GM12892 (cell line): ENCODE results near the gene STOX2.

ENCODE experiments used
- POLR2A ChIP-seq: IDR thresholded peaks from 2 replicates; pipeline ENCODE4 v1.6.1; 2011; ENCODE audit warnings: low read depth, low read length, control low read depth
- POLR2AphosphoS5 ChIP-seq: IDR thresholded peaks from 2 replicates; pipeline ENCODE4 v1.6.1; 2011; ENCODE audit warnings: low read depth, low read length, control low read depth

DNA sequence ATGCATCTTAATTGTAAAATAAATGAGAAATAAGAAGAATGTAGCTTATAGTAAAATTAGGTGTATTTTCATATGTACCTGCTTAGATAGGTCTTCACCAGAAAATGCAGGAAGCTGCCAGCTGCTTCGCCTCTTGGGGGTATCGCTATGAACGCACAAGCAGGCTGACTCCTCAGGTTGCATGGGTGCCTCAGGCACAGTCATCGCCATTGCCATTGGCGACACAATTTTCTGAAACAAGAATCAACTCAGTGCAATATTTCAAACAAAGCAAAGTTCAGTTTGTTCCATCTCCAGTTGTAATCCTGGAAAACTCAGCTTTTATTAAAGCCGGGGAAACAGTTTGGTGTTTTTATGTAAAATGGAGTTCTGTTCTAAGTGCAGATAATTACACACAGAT lies 29.7 kb downstream of the STOX2 start:
- TF ChIP-seq POLR2A (no peak), POLR2AphosphoS5 (no peak)
